Measurements from ENCODE around the gene APOA4. TPM values are rescaled to one million over a fixed set of nuclear protein-coding genes. Genes with fewer than 3 reads are reported as not detected.

The APOA4 gene
- total and polyA plus RNA-seq, 9 of the 15 experiments (the other 6 are each of a cell fraction or from before 2014, with no cell fraction given), result 0.07 TPM; not detected in 8

DNA sequence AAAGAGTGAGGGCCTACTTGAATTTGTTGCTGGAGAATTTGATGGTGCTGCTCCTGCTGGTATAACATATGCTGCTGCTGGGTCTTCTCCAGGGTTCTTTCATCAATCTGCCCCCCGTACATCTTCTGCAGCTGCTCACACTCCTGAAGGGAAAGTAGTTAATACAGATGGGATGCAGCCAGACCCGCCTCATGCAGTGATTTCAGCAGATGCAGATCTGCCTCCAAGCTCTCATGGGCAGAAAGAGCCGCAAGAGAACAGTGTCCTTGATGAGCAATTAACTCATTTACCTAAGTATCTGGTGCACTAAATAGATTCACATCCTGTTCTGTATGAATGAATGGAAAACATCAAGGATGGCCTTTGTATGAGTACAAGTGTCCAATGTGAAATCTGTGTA is 39.1 kb upstream of the APOA4 start:
- no TSS peak for BruUV-seq (replicated peaks)
- Histone ChIP-seq H3K4me3 (no peak overlapping the region), H3K9me3 (replicated peaks; ENCODE audit: control insufficient read depth, insufficient read depth, low read depth, low read length) (no peaks in the 10 kb centered on the region), H3K9me1 (ENCODE audit: control insufficient read depth, insufficient read depth, low read length) (no peaks in the 10 kb centered on the region), H3K36me3 (ENCODE audit: control insufficient read depth, insufficient read depth, low read length) (peaks cover 74% of the 10 kb centered on the region), H3K27ac (ENCODE audit: extremely low read depth, low read depth, low read length) (no peak overlapping the region), H3K4me2 (ENCODE audit: insufficient read depth, low read length) (no peak overlapping the region), H2AFZ (ENCODE audit: low read depth, low read length) (no peak overlapping the region), H4K20me1 (replicated peaks; ENCODE audit: control insufficient read depth, insufficient read depth, low read length) (no peaks in the 10 kb centered on the region), H3K4me1 (replicated peaks in 1 of 2; ENCODE audit: control insufficient read depth in 2 of 2, insufficient read depth in 2 of 2, low read length in 2 of 2) (peaks cover 5 to 12% of the 10 kb centered on the region in 2 experiments; a peak in 4 of 5 replicates), H3K27me3 (ENCODE audit: control insufficient read depth in 2 of 2, insufficient read depth in 2 of 2, low read length in 2 of 2) (no peaks in the 10 kb centered on the region), H3K79me2 (ENCODE audit: control insufficient read depth, insufficient read depth, low read length) (no peaks in the 10 kb centered on the region), H3K9ac (ENCODE audit: insufficient read depth in 1 of 2, low read depth in 2 of 2, low read length in 2 of 2) (no peak overlapping the region)
- ChIA-PET POLR2A (interaction anchor here (0.6 kb wide), 1 partner anchor 12 kb away, joined by 3 read pairs; no protein-coding TSS in a partner anchor), CTCF (ENCODE audit: low intra/inter-chr PET ratio) (no interaction called here)
- in situ Hi-C loops (cut with MboI) (no loop called here), intact Hi-C loops (cut with micrococcal nuclease) (no loop called here)
- no peak for DNase-seq (ENCODE audit: extremely low read depth in 1 of 4, low spot score in 3 of 4)
- WGBS (ENCODE audit: insufficient coverage, low coverage, missing lambda C conversion rate), result 90% methylated on average over 3 of the region's 3 CpGs
- no peak for ATAC-seq
- no peak for FAIRE-seq
- TF ChIP-seq, protein P1, sequence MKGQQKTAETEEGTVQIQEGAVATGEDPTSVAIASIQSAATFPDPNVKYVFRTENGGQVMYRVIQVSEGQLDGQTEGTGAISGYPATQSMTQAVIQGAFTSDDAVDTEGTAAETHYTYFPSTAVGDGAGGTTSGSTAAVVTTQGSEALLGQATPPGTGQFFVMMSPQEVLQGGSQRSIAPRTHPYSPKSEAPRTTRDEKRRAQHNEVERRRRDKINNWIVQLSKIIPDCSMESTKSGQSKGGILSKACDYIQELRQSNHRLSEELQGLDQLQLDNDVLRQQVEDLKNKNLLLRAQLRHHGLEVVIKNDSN (CRISPR knock-in tag; IDR thresholded peaks at IDR 0.05), result no peak
- TF ChIP-seq, protein P2, sequence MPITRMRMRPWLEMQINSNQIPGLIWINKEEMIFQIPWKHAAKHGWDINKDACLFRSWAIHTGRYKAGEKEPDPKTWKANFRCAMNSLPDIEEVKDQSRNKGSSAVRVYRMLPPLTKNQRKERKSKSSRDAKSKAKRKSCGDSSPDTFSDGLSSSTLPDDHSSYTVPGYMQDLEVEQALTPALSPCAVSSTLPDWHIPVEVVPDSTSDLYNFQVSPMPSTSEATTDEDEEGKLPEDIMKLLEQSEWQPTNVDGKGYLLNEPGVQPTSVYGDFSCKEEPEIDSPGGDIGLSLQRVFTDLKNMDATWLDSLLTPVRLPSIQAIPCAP (CRISPR knock-in tag; IDR thresholded peaks at IDR 0.05; ENCODE audit: borderline replicate concordance), result no peak
- TF ChIP-seq ZBTB8A (IDR thresholded peaks at IDR 0.05; ENCODE audit: partially characterized antibody), result no peak
- no peak for TF ChIP-seq LARP7 (IDR thresholded peaks at IDR 0.05)
- TF ChIP-seq, protein P3, sequence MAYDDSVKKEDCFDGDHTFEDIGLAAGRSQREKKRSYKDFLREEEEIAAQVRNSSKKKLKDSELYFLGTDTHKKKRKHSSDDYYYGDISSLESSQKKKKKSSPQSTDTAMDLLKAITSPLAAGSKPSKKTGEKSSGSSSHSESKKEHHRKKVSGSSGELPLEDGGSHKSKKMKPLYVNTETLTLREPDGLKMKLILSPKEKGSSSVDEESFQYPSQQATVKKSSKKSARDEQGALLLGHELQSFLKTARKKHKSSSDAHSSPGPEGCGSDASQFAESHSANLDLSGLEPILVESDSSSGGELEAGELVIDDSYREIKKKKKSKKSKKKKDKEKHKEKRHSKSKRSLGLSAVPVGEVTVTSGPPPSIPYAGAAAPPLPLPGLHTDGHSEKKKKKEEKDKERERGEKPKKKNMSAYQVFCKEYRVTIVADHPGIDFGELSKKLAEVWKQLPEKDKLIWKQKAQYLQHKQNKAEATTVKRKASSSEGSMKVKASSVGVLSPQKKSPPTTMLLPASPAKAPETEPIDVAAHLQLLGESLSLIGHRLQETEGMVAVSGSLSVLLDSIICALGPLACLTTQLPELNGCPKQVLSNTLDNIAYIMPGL (CRISPR knock-in tag; IDR thresholded peaks at IDR 0.05), result no peak
- no peak for TF ChIP-seq DPF2 (IDR thresholded peaks at IDR 0.05)
- TF ChIP-seq ZNF79 (CRISPR knock-in tag; IDR thresholded peaks at IDR 0.05; ENCODE audit: low read depth), result no peak
- TF ChIP-seq, protein P4, sequence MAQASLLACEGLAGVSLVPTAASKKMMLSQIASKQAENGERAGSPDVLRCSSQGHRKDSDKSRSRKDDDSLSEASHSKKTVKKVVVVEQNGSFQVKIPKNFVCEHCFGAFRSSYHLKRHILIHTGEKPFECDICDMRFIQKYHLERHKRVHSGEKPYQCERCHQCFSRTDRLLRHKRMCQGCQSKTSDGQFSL (CRISPR knock-in tag; IDR thresholded peaks at IDR 0.05), result no peak
- TF ChIP-seq, protein P4 (tag; IDR thresholded peaks at IDR 0.05), result no peak
- TF ChIP-seq ZEB2 (IDR thresholded peaks at IDR 0.05), result no peak
- no peak for TF ChIP-seq ZNF232 (CRISPR knock-in tag; IDR thresholded peaks at IDR 0.05)
- no peak for TF ChIP-seq MTF1 (CRISPR knock-in tag; IDR thresholded peaks at IDR 0.05; ENCODE audit: borderline replicate concordance)
- no peak for TF ChIP-seq XRCC5 (IDR thresholded peaks at IDR 0.05; ENCODE audit: low read depth, low read length)
- TF ChIP-seq, protein P5, sequence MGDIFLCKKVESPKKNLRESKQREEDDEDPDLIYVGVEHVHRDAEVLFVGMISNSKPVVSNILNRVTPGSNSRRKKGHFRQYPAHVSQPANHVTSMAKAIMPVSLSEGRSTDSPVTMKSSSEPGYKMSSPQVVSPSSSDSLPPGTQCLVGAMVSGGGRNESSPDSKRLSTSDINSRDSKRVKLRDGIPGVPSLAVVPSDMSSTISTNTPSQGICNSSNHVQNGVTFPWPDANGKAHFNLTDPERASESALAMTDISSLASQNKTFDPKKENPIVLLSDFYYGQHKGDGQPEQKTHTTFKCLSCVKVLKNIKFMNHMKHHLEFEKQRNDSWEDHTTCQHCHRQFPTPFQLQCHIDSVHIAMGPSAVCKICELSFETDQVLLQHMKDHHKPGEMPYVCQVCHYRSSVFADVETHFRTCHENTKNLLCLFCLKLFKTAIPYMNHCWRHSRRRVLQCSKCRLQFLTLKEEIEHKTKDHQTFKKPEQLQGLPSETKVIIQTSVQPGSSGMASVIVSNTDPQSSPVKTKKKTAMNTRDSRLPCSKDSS (IDR thresholded peaks at IDR 0.05; ENCODE audit: low read depth, partially characterized antibody), result no peak
- TF ChIP-seq, protein P6, sequence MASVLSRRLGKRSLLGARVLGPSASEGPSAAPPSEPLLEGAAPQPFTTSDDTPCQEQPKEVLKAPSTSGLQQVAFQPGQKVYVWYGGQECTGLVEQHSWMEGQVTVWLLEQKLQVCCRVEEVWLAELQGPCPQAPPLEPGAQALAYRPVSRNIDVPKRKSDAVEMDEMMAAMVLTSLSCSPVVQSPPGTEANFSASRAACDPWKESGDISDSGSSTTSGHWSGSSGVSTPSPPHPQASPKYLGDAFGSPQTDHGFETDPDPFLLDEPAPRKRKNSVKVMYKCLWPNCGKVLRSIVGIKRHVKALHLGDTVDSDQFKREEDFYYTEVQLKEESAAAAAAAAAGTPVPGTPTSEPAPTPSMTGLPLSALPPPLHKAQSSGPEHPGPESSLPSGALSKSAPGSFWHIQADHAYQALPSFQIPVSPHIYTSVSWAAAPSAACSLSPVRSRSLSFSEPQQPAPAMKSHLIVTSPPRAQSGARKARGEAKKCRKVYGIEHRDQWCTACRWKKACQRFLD (CRISPR knock-in tag; IDR thresholded peaks at IDR 0.05), result no peak
- TF ChIP-seq SPI1 (IDR thresholded peaks at IDR 0.05; ENCODE audit: borderline replicate concordance, low read depth, low read length), result no peak
